GM23338 (cell line): ENCODE data around the gene FCN2. TPM values are rescaled to one million over a fixed set of nuclear protein-coding genes. Genes with fewer than 3 reads are reported as not detected.

Source experiments
- ATAC-seq: fragments of 200-7000 bp; cut with Tn5 transposase; 3 replicates; pipeline ENCODE4 v1.9.1; 2020
- DNase-seq: peaks from one replicate; pipeline ENCODE4 v3.0.0-alpha.2; 2015; ENCODE audit warnings: low spot score
- H2AFZ ChIP-seq: fragments of 200-600 bp; sonication (generic); 2 replicates; pipeline ENCODE4 v1.8.0; 2016; ENCODE audit warnings: antibody characterized with exemption, mild to moderate bottlenecking, moderate library complexity
- H3F3A ChIP-seq: fragments of 200-600 bp; sonication (generic); replicated peaks from 2 replicates; pipeline ENCODE4 v1.8.0; 2017; ENCODE audit warnings: antibody characterized with exemption, mixed run types, low read depth
- H3K27ac ChIP-seq: fragments of 200-600 bp; sonication (generic); 2 replicates; pipeline ENCODE4 v1.6.1; 2016; ENCODE audit warnings: low read depth
- H3K27me3 ChIP-seq: fragments of 200-600 bp; sonication (generic); 2 replicates; pipeline ENCODE4 v1.8.0; 2016; ENCODE audit warnings: mild to moderate bottlenecking, mixed run types, moderate library complexity; ENCODE audit not compliant: insufficient read depth
- H3K36me3 ChIP-seq: fragments of 200-600 bp; sonication (generic); 2 replicates; pipeline ENCODE4 v1.8.0; 2016; ENCODE audit warnings: mild to moderate bottlenecking; ENCODE audit not compliant: insufficient read depth
- H3K4me1 ChIP-seq: fragments of 200-600 bp; sonication (generic); 2 replicates; pipeline ENCODE4 v1.8.0; 2016; ENCODE audit warnings: mild to moderate bottlenecking, moderate library complexity; ENCODE audit not compliant: insufficient read depth
- H3K4me2 ChIP-seq: fragments of 200-600 bp; sonication (generic); 2 replicates; pipeline ENCODE4 v1.7.1; 2017; ENCODE audit warnings: mixed run types
- H3K4me3 ChIP-seq: fragments of 200-600 bp; sonication (generic); 2 replicates; pipeline ENCODE4 v1.6.1; 2016; ENCODE audit warnings: mixed run types
- H3K79me2 ChIP-seq: fragments of 200-600 bp; sonication (generic); replicated peaks from 2 replicates; pipeline ENCODE4 v1.8.0; 2017; ENCODE audit warnings: mild to moderate bottlenecking; ENCODE audit not compliant: insufficient read depth
- H3K9me2 ChIP-seq: fragments of 200-600 bp; sonication (generic); 2 replicates; pipeline ENCODE4 v1.8.0; 2017; ENCODE audit not compliant: insufficient read depth
- H4K20me1 ChIP-seq: fragments of 200-600 bp; sonication (generic); replicated peaks from 2 replicates; pipeline ENCODE4 v1.8.0; 2017; ENCODE audit warnings: mild to moderate bottlenecking; ENCODE audit not compliant: insufficient read depth
- H3K27ac Mint-ChIP-seq: 2 replicates; pipeline ENCODE4 v1.8.0; 2020; ENCODE audit warnings: inconsistent platforms, mild to moderate bottlenecking, moderate library complexity, mixed read lengths
- H3K27me3 Mint-ChIP-seq: 3 replicates; pipeline ENCODE4 v1.8.0; 2022; ENCODE audit warnings: low read depth, mild to moderate bottlenecking, moderate library complexity, mixed read lengths, inconsistent platforms; ENCODE audit not compliant: insufficient read depth, poor library complexity
- H3K36me3 Mint-ChIP-seq: 3 replicates; pipeline ENCODE4 v1.8.0; 2021; ENCODE audit warnings: low read depth, mild to moderate bottlenecking, inconsistent platforms, moderate library complexity, mixed read lengths
- H3K4me1 Mint-ChIP-seq: 3 replicates; pipeline ENCODE4 v1.8.0; 2020; ENCODE audit warnings: mild to moderate bottlenecking, inconsistent platforms, mixed read lengths
- H3K4me3 Mint-ChIP-seq: 3 replicates; pipeline ENCODE4 v1.8.0; 2021; ENCODE audit warnings: moderate library complexity, mild to moderate bottlenecking, inconsistent platforms, mixed read lengths
- H3K9me3 Mint-ChIP-seq: 3 replicates; pipeline ENCODE4 v1.8.0; 2020; ENCODE audit warnings: moderate library complexity, mild to moderate bottlenecking, inconsistent platforms, mixed read lengths
- CREB1 ChIP-seq: fragments of 250-450 bp; sonication (Bioruptor Pico); IDR thresholded peaks from 2 replicates; pipeline ENCODE4 v1.5.0; 2020; ENCODE audit warnings: low read depth, mild to moderate bottlenecking, moderate library complexity
- EZH2 ChIP-seq: fragments of 200-600 bp; sonication (generic); IDR thresholded peaks from one replicate; pipeline ENCODE4 v1.8.0; 2017; ENCODE audit warnings: antibody characterized with exemption, mild to moderate bottlenecking, low read depth; ENCODE audit not compliant: unreplicated experiment
- EZH2phosphoT487 ChIP-seq: fragments of 200-600 bp; sonication (generic); IDR thresholded peaks from one replicate; pipeline ENCODE4 v1.8.1; 2018; ENCODE audit warnings: antibody characterized with exemption; ENCODE audit not compliant: unreplicated experiment
- NANOG ChIP-seq: IDR thresholded peaks from 2 replicates; pipeline ENCODE4 v1.6.1; 2016; ENCODE audit warnings: antibody characterized with exemption, borderline replicate concordance
- POLR2AphosphoS5 ChIP-seq: IDR thresholded peaks from 2 replicates; pipeline ENCODE4 v1.6.1; 2016; ENCODE audit warnings: antibody characterized with exemption, low read depth
- STAT1 ChIP-seq: IDR thresholded peaks from one replicate; pipeline ENCODE4 v1.6.1; 2016; ENCODE audit warnings: antibody characterized with exemption; ENCODE audit not compliant: unreplicated experiment
- ZNF114 ChIP-seq: fragments of 250-450 bp; sonication (Bioruptor Pico); IDR thresholded peaks from 2 replicates; pipeline ENCODE4 v1.5.0; 2020; ENCODE audit warnings: mild to moderate bottlenecking, moderate library complexity
- ZNF331 ChIP-seq: fragments of 250-450 bp; sonication (Bioruptor Pico); IDR thresholded peaks from 2 replicates; pipeline ENCODE4 v1.5.0; 2020; ENCODE audit warnings: low read depth, mild to moderate bottlenecking, moderate library complexity
- ZNF462 ChIP-seq: fragments of 250-450 bp; sonication (Bioruptor Pico); IDR thresholded peaks from 2 replicates; pipeline ENCODE4 v1.5.0; 2020; ENCODE audit warnings: mild to moderate bottlenecking, moderate library complexity
- polyA plus RNA-seq: library from polyadenylated mRNA; unstranded; fragments of >200 nt; fragmentation: Nextera tagmentation; extraction: Ambion mirVana; gene quantifications from 2 replicates; pipeline ENCODE4 v1.2.1, GENCODE V29; 2016
- total RNA-seq: library from RNA; depleted of rRNA; stranded (reverse); fragments of >200 nt; shearing (Covaris generic); gene quantifications from 2 replicates; pipeline ENCODE4 v1.2.3, GENCODE V29; 2014
- TF ChIP-seq, protein P1 (sequence below): IDR thresholded peaks from 2 replicates; pipeline ENCODE4 v1.6.1; 2016; ENCODE audit warnings: antibody characterized with exemption
- TF ChIP-seq, protein P2 (sequence below): IDR thresholded peaks from one replicate; pipeline ENCODE4 v1.6.1; 2018; ENCODE audit warnings: antibody characterized with exemption; ENCODE audit not compliant: unreplicated experiment

Gene FCN2
- total and polyA plus RNA-seq, 2 experiments from 2014 or later = not detected

GRCh38 chr9:134895097-134895496 is 14.5 kb downstream of the FCN2 start:
- Histone ChIP-seq H3K27ac (no peak overlapping the region), H3K36me3 (no peaks in the 10 kb centered on the region), H3K27me3 (no peaks in the 10 kb centered on the region), H2AFZ (no peak overlapping the region), H3K4me3 (no peak overlapping the region), H3K4me2 (no peak overlapping the region), H3K79me2 (no peaks in the 10 kb centered on the region), H3F3A (no peaks in the 10 kb centered on the region), H3K4me1 (no peaks in the 10 kb centered on the region), H3K9me2 (no peaks in the 10 kb centered on the region), H4K20me1 (no peaks in the 10 kb centered on the region)
- Mint-ChIP-seq H3K27me3 (no peaks in the 10 kb centered on the region), H3K4me1 (no peaks in the 10 kb centered on the region), H3K9me3 (peaks cover 33% of the 10 kb centered on the region), H3K27ac (no peak overlapping the region), H3K36me3 (peaks cover 14% of the 10 kb centered on the region; the same call in 2 of the 3 replicates), H3K4me3 (no peak overlapping the region)
- TF ChIP-seq ZNF114 (CRISPR knock-in tag) (no peak), EZH2 (no peak), EZH2phosphoT487 (no peak), NANOG (no peak), STAT1 (no peak), POLR2AphosphoS5 (no peak), CREB1 (CRISPR knock-in tag) (no peak), ZNF331 (CRISPR knock-in tag) (no peak)
- TF ChIP-seq, protein P1, sequence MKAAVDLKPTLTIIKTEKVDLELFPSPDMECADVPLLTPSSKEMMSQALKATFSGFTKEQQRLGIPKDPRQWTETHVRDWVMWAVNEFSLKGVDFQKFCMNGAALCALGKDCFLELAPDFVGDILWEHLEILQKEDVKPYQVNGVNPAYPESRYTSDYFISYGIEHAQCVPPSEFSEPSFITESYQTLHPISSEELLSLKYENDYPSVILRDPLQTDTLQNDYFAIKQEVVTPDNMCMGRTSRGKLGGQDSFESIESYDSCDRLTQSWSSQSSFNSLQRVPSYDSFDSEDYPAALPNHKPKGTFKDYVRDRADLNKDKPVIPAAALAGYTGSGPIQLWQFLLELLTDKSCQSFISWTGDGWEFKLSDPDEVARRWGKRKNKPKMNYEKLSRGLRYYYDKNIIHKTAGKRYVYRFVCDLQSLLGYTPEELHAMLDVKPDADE = no peak
- TF ChIP-seq, protein P2, sequence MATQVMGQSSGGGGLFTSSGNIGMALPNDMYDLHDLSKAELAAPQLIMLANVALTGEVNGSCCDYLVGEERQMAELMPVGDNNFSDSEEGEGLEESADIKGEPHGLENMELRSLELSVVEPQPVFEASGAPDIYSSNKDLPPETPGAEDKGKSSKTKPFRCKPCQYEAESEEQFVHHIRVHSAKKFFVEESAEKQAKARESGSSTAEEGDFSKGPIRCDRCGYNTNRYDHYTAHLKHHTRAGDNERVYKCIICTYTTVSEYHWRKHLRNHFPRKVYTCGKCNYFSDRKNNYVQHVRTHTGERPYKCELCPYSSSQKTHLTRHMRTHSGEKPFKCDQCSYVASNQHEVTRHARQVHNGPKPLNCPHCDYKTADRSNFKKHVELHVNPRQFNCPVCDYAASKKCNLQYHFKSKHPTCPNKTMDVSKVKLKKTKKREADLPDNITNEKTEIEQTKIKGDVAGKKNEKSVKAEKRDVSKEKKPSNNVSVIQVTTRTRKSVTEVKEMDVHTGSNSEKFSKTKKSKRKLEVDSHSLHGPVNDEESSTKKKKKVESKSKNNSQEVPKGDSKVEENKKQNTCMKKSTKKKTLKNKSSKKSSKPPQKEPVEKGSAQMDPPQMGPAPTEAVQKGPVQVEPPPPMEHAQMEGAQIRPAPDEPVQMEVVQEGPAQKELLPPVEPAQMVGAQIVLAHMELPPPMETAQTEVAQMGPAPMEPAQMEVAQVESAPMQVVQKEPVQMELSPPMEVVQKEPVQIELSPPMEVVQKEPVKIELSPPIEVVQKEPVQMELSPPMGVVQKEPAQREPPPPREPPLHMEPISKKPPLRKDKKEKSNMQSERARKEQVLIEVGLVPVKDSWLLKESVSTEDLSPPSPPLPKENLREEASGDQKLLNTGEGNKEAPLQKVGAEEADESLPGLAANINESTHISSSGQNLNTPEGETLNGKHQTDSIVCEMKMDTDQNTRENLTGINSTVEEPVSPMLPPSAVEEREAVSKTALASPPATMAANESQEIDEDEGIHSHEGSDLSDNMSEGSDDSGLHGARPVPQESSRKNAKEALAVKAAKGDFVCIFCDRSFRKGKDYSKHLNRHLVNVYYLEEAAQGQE = no peak
- DNase-seq = no peak
- no peak for ATAC-seq

GRCh38 chr9:134895567-134895907 is 14.9 kb downstream of the FCN2 start:
- H2AFZ ChIP-seq = no peak overlapping the region
- H3K27me3 ChIP-seq = no peaks in the 10 kb centered on the region
- Mint-ChIP-seq H3K27ac (no peak overlapping the region), H3K27me3 (no peaks in the 10 kb centered on the region), H3K4me3 (no peak overlapping the region), H3K9me3 (peaks cover 38% of the 10 kb centered on the region), H3K4me1 (no peaks in the 10 kb centered on the region), H3K36me3 (peaks cover 14% of the 10 kb centered on the region; the same call in 2 of the 3 replicates)
- ATAC-seq (no peak), DNase-seq (no peak)
- H3K4me3 ChIP-seq = no peak overlapping the region
- H3K4me1 ChIP-seq = no peaks in the 10 kb centered on the region
- H3F3A ChIP-seq = no peaks in the 10 kb centered on the region
- H3K36me3 ChIP-seq = no peaks in the 10 kb centered on the region
- H3K9me2 ChIP-seq = no peaks in the 10 kb centered on the region
- H3K4me2 ChIP-seq = no peak overlapping the region
- no peak overlapping the region for H3K27ac ChIP-seq
- no peaks in the 10 kb centered on the region for H3K79me2 ChIP-seq
- H4K20me1 ChIP-seq = no peaks in the 10 kb centered on the region
- TF ChIP-seq ZNF462 (CRISPR knock-in tag) (no peak), NANOG (no peak), POLR2AphosphoS5 (no peak)
